Mesendoderm (in vitro differentiated cells): ENCODE data around the gene PHF21A.

Experiments
- DNase-seq: peaks from one replicate; pipeline ENCODE4 v3.0.0; 2013
- H2AK5ac ChIP-seq: 2 replicates; pipeline ENCODE4 v1.6.1; 2013; ENCODE audit warnings: low read length, inconsistent platforms
- H2BK120ac ChIP-seq: 2 replicates; pipeline ENCODE4 v1.6.1; 2013; ENCODE audit warnings: low read depth, mild to moderate bottlenecking, low read length, moderate library complexity, mixed read lengths
- H2BK15ac ChIP-seq: replicated peaks from 2 replicates; pipeline ENCODE4 v1.6.1; 2013; ENCODE audit warnings: low read depth, mild to moderate bottlenecking, moderate library complexity
- H2BK5ac ChIP-seq: 2 replicates; pipeline ENCODE4 v1.6.1; 2013; ENCODE audit warnings: low read length, inconsistent platforms
- H3K18ac ChIP-seq: 2 replicates; pipeline ENCODE4 v1.6.1; 2013; ENCODE audit warnings: mild to moderate bottlenecking, low read length, mixed read lengths
- H3K23ac ChIP-seq: one replicate; pipeline ENCODE4 v1.6.1; 2013; ENCODE audit warnings: low read length
- H3K27ac ChIP-seq: 2 replicates; pipeline ENCODE4 v1.5.1; 2013; ENCODE audit warnings: low read depth, mild to moderate bottlenecking, inconsistent platforms, low read length, moderate library complexity
- H3K27me3 ChIP-seq: 2 replicates; pipeline ENCODE4 v1.6.1; 2013; ENCODE audit warnings: low read length, control low read depth, mild to moderate bottlenecking, inconsistent platforms; ENCODE audit not compliant: insufficient read depth, poor library complexity
- H3K36me3 ChIP-seq: 2 replicates; pipeline ENCODE4 v1.6.1; 2013; ENCODE audit warnings: low read length, inconsistent platforms; ENCODE audit not compliant: control insufficient read depth, insufficient read depth
- H3K4ac ChIP-seq: one replicate; pipeline ENCODE4 v1.6.1; 2013; ENCODE audit warnings: low read depth, mild to moderate bottlenecking, low read length, moderate library complexity
- H3K4me1 ChIP-seq: 2 replicates; pipeline ENCODE4 v1.6.1; 2013; ENCODE audit warnings: low read depth, low read length, inconsistent platforms; ENCODE audit not compliant: control insufficient read depth
- H3K4me2 ChIP-seq: 2 replicates; pipeline ENCODE4 v1.6.1; 2013; ENCODE audit warnings: low read length
- H3K4me3 ChIP-seq: 2 replicates; pipeline ENCODE4 v1.5.1; 2013; ENCODE audit warnings: mild to moderate bottlenecking, low read length
- H3K56ac ChIP-seq: one replicate; pipeline ENCODE4 v1.6.1; 2013; ENCODE audit warnings: low read length
- H3K79me1 ChIP-seq: 2 replicates; pipeline ENCODE4 v1.6.1; 2013; ENCODE audit warnings: low read length, inconsistent platforms
- H3K79me2 ChIP-seq: 2 replicates; pipeline ENCODE4 v1.6.1; 2013; ENCODE audit warnings: mild to moderate bottlenecking, low read length; ENCODE audit not compliant: control insufficient read depth, insufficient read depth
- H3K9ac ChIP-seq: 2 replicates; pipeline ENCODE4 v1.6.1; 2013; ENCODE audit warnings: low read length, inconsistent platforms
- H4K5ac ChIP-seq: one replicate; pipeline ENCODE4 v1.6.1; 2013; ENCODE audit warnings: low read length
- H4K8ac ChIP-seq: one replicate; pipeline ENCODE4 v1.6.1; 2013; ENCODE audit warnings: low read depth, mild to moderate bottlenecking, control low read depth, low read length, moderate library complexity
- WGBS: extraction: QIAGEN DNeasy Blood & Tissue Kit; methylation state at CpG from one replicate; pipeline ENCODE4 v1.1.7; 2013; ENCODE audit warnings: low lambda C conversion rate, missing lambda C conversion rate; ENCODE audit not compliant: insufficient coverage; ENCODE audit errors: extremely low coverage; 5-methylcytosine and 5-hydroxymethylcytosine counted together

PHF21A gene

GRCh38 chr11:45933131-45933831 lies 188.0 kb downstream of the PHF21A start:
- no peak overlapping the region for H3K18ac ChIP-seq
- H3K27ac ChIP-seq, result no peak overlapping the region
- no peak overlapping the region for H3K4me3 ChIP-seq
- H3K23ac ChIP-seq, result no peak overlapping the region
- no peak overlapping the region for H3K4me2 ChIP-seq
- H4K8ac ChIP-seq, result no peak overlapping the region
- no peak overlapping the region for H3K56ac ChIP-seq
- DNase-seq, result no peak
- H3K79me2 ChIP-seq, result no peaks in the 10 kb centered on the region
- no peak overlapping the region for H3K4ac ChIP-seq
- no peak overlapping the region for H2BK120ac ChIP-seq
- no peak overlapping the region for H2BK5ac ChIP-seq
- H3K36me3 ChIP-seq, result no peaks in the 10 kb centered on the region
- H3K9ac ChIP-seq, result no peak overlapping the region
- H4K5ac ChIP-seq, result no peak overlapping the region
- no peaks in the 10 kb centered on the region for H3K4me1 ChIP-seq
- no peak overlapping the region for H2AK5ac ChIP-seq
- no CpG with 5 or more reads among the region's 15 CpGs for WGBS
- no peak overlapping the region for H2BK15ac ChIP-seq
- no peaks in the 10 kb centered on the region for H3K27me3 ChIP-seq
- no peaks in the 10 kb centered on the region for H3K79me1 ChIP-seq

GRCh38 chr11:45932217-45932616 lies 189.0 kb downstream of the PHF21A start:
- Histone ChIP-seq H2BK5ac (no peak overlapping the region), H4K5ac (no peak overlapping the region), H3K9ac (no peak overlapping the region), H3K4ac (no peak overlapping the region), H2AK5ac (no peak overlapping the region), H3K27ac (no peak overlapping the region), H3K36me3 (no peaks in the 10 kb centered on the region), H3K79me2 (no peaks in the 10 kb centered on the region), H3K27me3 (no peaks in the 10 kb centered on the region), H3K23ac (no peak overlapping the region), H3K4me3 (no peak overlapping the region), H4K8ac (no peak overlapping the region), H3K56ac (no peak overlapping the region), H2BK120ac (no peak overlapping the region), H3K4me1 (no peaks in the 10 kb centered on the region), H2BK15ac (no peak overlapping the region), H3K4me2 (no peak overlapping the region), H3K79me1 (no peaks in the 10 kb centered on the region), H3K18ac (no peak overlapping the region)
- DNase-seq, result no peak
- no CpG with 5 or more reads among the region's 8 CpGs for WGBS

GRCh38 chr11:45931739-45932138 lies 189.5 kb downstream of the PHF21A start:
- no peak overlapping the region for H3K4me2 ChIP-seq
- no peaks in the 10 kb centered on the region for H3K4me1 ChIP-seq
- H2BK5ac ChIP-seq, result no peak overlapping the region
- no peak overlapping the region for H3K4me3 ChIP-seq
- no peak overlapping the region for H2AK5ac ChIP-seq
- no peak overlapping the region for H4K5ac ChIP-seq
- no peak overlapping the region for H4K8ac ChIP-seq
- no peak overlapping the region for H3K56ac ChIP-seq
- H3K27me3 ChIP-seq, result no peaks in the 10 kb centered on the region
- H3K23ac ChIP-seq, result no peak overlapping the region
- no peaks in the 10 kb centered on the region for H3K36me3 ChIP-seq
- no peak overlapping the region for H3K27ac ChIP-seq
- no peak overlapping the region for H3K4ac ChIP-seq
- no peaks in the 10 kb centered on the region for H3K79me1 ChIP-seq
- no peak overlapping the region for H3K18ac ChIP-seq
- no peak for DNase-seq
- no peak overlapping the region for H2BK120ac ChIP-seq
- no CpG with 5 or more reads among the region's 10 CpGs for WGBS
- H3K79me2 ChIP-seq, result no peaks in the 10 kb centered on the region
- no peak overlapping the region for H3K9ac ChIP-seq
- no peak overlapping the region for H2BK15ac ChIP-seq

GRCh38 chr11:45930951-45931570 lies 190.2 kb downstream of the PHF21A start:
- DNase-seq, result no peak
- no peak overlapping the region for H3K56ac ChIP-seq
- H3K4me3 ChIP-seq, result no peak overlapping the region
- H2BK15ac ChIP-seq, result no peak overlapping the region
- no peak overlapping the region for H2BK5ac ChIP-seq
- WGBS, result no CpG with 5 or more reads among the region's 8 CpGs
- H3K79me1 ChIP-seq, result no peaks in the 10 kb centered on the region
- no peak overlapping the region for H4K8ac ChIP-seq
- H2AK5ac ChIP-seq, result no peak overlapping the region
- H4K5ac ChIP-seq, result no peak overlapping the region
- no peak overlapping the region for H3K23ac ChIP-seq
- H3K27ac ChIP-seq, result no peak overlapping the region
- H3K4me2 ChIP-seq, result no peak overlapping the region
- no peaks in the 10 kb centered on the region for H3K4me1 ChIP-seq
- H3K36me3 ChIP-seq, result no peaks in the 10 kb centered on the region
- H3K4ac ChIP-seq, result no peak overlapping the region
- no peaks in the 10 kb centered on the region for H3K27me3 ChIP-seq
- no peak overlapping the region for H3K9ac ChIP-seq
- H3K18ac ChIP-seq, result no peak overlapping the region
- H2BK120ac ChIP-seq, result no peak overlapping the region
- H3K79me2 ChIP-seq, result no peaks in the 10 kb centered on the region

GRCh38 chr11:45930031-45930794 lies 191.0 kb downstream of the PHF21A start:
- Histone ChIP-seq H3K18ac (no peak overlapping the region), H2AK5ac (no peak overlapping the region), H3K79me1 (no peaks in the 10 kb centered on the region), H4K5ac (no peak overlapping the region), H3K27me3 (no peaks in the 10 kb centered on the region), H3K4me1 (no peaks in the 10 kb centered on the region), H3K4me3 (no peak overlapping the region), H3K4me2 (no peak overlapping the region), H3K79me2 (no peaks in the 10 kb centered on the region), H3K9ac (no peak overlapping the region), H2BK5ac (no peak overlapping the region), H3K23ac (peak overlapping the region; percentile 66), H2BK15ac (no peak overlapping the region), H3K4ac (no peak overlapping the region), H3K56ac (no peak overlapping the region), H2BK120ac (no peak overlapping the region), H3K27ac (no peak overlapping the region), H3K36me3 (no peaks in the 10 kb centered on the region), H4K8ac (no peak overlapping the region)
- no CpG with 5 or more reads among the region's 14 CpGs for WGBS
- DNase-seq, result no peak
